HEK293T (cell line): ENCODE data around the gene ZKSCAN5.
A peak's percentile ranks its signal among the peaks of the same experiment; 100 is the strongest.

Source experiments
- CTCF ChIA-PET: fragments of 350-600 bp; formaldehyde crosslinking; extraction: SDS; loops from one replicate; lab custom pipeline; 2021; ENCODE audit warnings: antibody characterized with exemption, inconsistent platforms; lab: Yijun Ruan, JAX
- POLR2A ChIA-PET: fragments of 350-600 bp; formaldehyde crosslinking; extraction: SDS; loops from one replicate; lab custom pipeline; 2020; ENCODE audit warnings: antibody characterized with exemption, inconsistent platforms; lab: Yijun Ruan, JAX
- DNase-seq: peaks from one replicate; pipeline ENCODE4 v3.0.0; 2012; ENCODE audit warnings: mixed read lengths; ENCODE audit errors: extremely low spot score
- ARNT ChIP-seq: fragments of 450-650 bp; IDR thresholded peaks from 2 replicates; pipeline ENCODE4 v1.6.1; 2017; ENCODE audit warnings: mild to moderate bottlenecking
- BHLHE40 ChIP-seq: fragments of 450-650 bp; IDR thresholded peaks from 2 replicates; pipeline ENCODE4 v1.6.1; 2016; ENCODE audit warnings: mild to moderate bottlenecking, moderate library complexity, borderline replicate concordance
- CTBP1 ChIP-seq: fragments of 450-650 bp; IDR thresholded peaks from 2 replicates; pipeline ENCODE4 v1.6.1; 2016; ENCODE audit warnings: borderline replicate concordance
- ELF4 ChIP-seq: fragments of 450-650 bp; IDR thresholded peaks from 2 replicates; pipeline ENCODE4 v1.6.1; 2017; ENCODE audit warnings: antibody characterized with exemption
- FOXA1 ChIP-seq: fragments of 450-650 bp; IDR thresholded peaks from 2 replicates; pipeline ENCODE4 v1.6.1; 2016; ENCODE audit warnings: mild to moderate bottlenecking
- FOXK2 ChIP-seq: fragments of 450-650 bp; IDR thresholded peaks from 2 replicates; pipeline ENCODE4 v1.6.1; 2016; ENCODE audit warnings: mild to moderate bottlenecking
- FOXM1 ChIP-seq: fragments of 450-650 bp; IDR thresholded peaks from 2 replicates; pipeline ENCODE4 v1.6.1; 2017; ENCODE audit warnings: mild to moderate bottlenecking, borderline replicate concordance
- HDGF ChIP-seq: fragments of 450-650 bp; IDR thresholded peaks from 2 replicates; pipeline ENCODE4 v1.6.1; 2017; ENCODE audit warnings: antibody characterized with exemption, borderline replicate concordance
- L3MBTL2 ChIP-seq: fragments of 450-650 bp; conservative IDR thresholded peaks from 2 replicates; pipeline ENCODE4 v1.6.1; 2016; ENCODE audit warnings: mild to moderate bottlenecking
- LEF1 ChIP-seq: fragments of 450-650 bp; IDR thresholded peaks from 2 replicates; pipeline ENCODE4 v1.6.1; 2017; ENCODE audit warnings: mild to moderate bottlenecking, borderline replicate concordance
- NFRKB ChIP-seq: fragments of 450-650 bp; IDR thresholded peaks from 2 replicates; pipeline ENCODE4 v1.6.1; 2016; ENCODE audit warnings: mild to moderate bottlenecking, moderate library complexity
- SP1 ChIP-seq: fragments of 450-650 bp; IDR thresholded peaks from 2 replicates; pipeline ENCODE4 v1.6.1; 2017
- SUZ12 ChIP-seq: fragments of 450-650 bp; IDR thresholded peaks from 2 replicates; pipeline ENCODE4 v1.6.1; 2016; ENCODE audit warnings: mild to moderate bottlenecking
- TARDBP ChIP-seq: fragments of 450-650 bp; IDR thresholded peaks from 2 replicates; pipeline ENCODE4 v1.6.1; 2016
- ZNF384 ChIP-seq: fragments of 450-650 bp; IDR thresholded peaks from 2 replicates; pipeline ENCODE4 v1.6.1; 2016
- TF ChIP-seq, protein P1 (sequence below): fragments of 450-650 bp; IDR thresholded peaks from 2 replicates; pipeline ENCODE4 v1.6.1; 2016

ZKSCAN5 gene

DNA sequence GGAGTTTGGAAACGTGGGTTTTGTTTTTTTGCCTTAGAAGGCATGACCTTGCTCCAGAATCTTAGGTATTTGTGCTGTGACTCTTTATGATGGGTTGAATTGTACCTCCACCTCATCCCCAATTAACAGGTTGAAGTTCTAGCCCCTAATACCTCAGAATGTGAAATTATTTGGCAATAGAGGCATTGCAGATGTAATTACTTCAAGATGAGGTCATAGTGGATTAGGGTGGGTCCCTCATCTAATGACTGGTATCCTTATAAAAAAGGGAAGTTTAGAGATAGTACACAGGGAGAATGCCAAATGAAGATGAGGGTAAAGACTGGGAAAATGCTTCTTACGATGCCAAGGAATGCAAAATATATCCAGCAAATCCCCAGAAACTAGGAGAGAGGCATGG lies 50.5 kb downstream of the ZKSCAN5 start:
- ChIA-PET CTCF (no interaction called here), POLR2A (no interaction called here)
- TF ChIP-seq NFRKB, result no peak
- TF ChIP-seq HDGF, result no peak
- TF ChIP-seq, protein P1, sequence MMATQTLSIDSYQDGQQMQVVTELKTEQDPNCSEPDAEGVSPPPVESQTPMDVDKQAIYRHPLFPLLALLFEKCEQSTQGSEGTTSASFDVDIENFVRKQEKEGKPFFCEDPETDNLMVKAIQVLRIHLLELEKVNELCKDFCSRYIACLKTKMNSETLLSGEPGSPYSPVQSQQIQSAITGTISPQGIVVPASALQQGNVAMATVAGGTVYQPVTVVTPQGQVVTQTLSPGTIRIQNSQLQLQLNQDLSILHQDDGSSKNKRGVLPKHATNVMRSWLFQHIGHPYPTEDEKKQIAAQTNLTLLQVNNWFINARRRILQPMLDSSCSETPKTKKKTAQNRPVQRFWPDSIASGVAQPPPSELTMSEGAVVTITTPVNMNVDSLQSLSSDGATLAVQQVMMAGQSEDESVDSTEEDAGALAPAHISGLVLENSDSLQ, result no peak
- no peak for TF ChIP-seq TARDBP
- TF ChIP-seq FOXM1, result no peak
- TF ChIP-seq SP1, result no peak
- no peak for TF ChIP-seq ELF4
- TF ChIP-seq CTBP1, result no peak
- TF ChIP-seq FOXA1, result no peak
- no peak for TF ChIP-seq SUZ12
- TF ChIP-seq BHLHE40, result no peak
- TF ChIP-seq FOXK2, result no peak
- TF ChIP-seq L3MBTL2, result no peak
- TF ChIP-seq LEF1, result no peak
- TF ChIP-seq ZNF384, result no peak
- no peak for TF ChIP-seq ARNT
- no peak for DNase-seq

DNA sequence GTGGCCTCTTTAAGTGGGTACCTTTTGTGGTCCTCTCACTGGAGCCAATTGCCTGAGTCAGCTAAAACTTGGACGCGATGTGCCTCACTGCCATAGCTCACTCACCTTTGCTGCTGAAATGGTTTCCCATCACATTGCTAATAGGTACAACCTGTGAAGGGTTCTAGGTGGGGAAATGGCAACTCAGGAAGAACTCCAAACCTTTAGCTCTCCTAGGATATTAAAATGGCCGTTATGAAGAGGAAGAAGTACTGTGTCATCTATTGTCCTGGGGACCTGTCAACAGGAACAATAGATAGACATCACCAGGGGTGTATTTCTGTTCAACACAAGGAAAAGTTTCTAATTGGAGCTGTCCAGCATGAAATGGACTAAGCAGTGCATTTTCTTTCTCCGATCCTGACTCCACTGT lies 52.7 kb downstream of the ZKSCAN5 start:
- no peak for DNase-seq
- no peak for TF ChIP-seq FOXA1
- no peak for TF ChIP-seq L3MBTL2
- no peak for TF ChIP-seq HDGF
- TF ChIP-seq NFRKB, result no peak
- TF ChIP-seq ZNF384, result no peak
- TF ChIP-seq FOXM1, result no peak
- no peak for TF ChIP-seq SP1
- TF ChIP-seq SUZ12, result no peak
- TF ChIP-seq FOXK2, result no peak
- TF ChIP-seq BHLHE40, result no peak
- TF ChIP-seq CTBP1, result no peak
- no peak for TF ChIP-seq ARNT
- TF ChIP-seq TARDBP, result no peak
- TF ChIP-seq LEF1, result no peak
- CTCF ChIA-PET, result no interaction called here
- POLR2A ChIA-PET, result interaction anchor here (1.2 to 3.7 kb wide), 6 partner anchors 20 to 102 kb away, joined by 3 to 31 read pairs (median 10); partner anchors contain the start of genes ZKSCAN5, ZNF394 and ZSCAN25

DNA sequence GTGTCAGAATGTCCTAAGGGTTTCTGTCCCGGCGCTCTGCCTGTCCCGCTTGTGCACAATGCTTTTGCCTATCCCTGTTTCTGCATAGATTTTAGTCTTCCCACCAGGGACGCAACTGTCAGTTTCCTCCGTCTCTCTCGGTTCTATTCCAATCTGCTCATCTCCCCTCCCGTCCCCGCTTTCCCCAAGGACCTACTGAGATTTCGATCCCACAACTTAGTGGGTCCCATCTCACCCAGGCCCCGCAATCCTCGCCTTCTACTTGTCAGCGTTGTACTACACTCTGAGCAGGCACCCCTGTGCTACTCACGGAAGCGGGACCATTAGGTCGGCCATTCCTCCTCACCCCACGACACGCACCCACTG lies 53.5 kb downstream of the ZKSCAN5 start:
- no peak for DNase-seq
- CTCF ChIA-PET, result no interaction called here

DNA sequence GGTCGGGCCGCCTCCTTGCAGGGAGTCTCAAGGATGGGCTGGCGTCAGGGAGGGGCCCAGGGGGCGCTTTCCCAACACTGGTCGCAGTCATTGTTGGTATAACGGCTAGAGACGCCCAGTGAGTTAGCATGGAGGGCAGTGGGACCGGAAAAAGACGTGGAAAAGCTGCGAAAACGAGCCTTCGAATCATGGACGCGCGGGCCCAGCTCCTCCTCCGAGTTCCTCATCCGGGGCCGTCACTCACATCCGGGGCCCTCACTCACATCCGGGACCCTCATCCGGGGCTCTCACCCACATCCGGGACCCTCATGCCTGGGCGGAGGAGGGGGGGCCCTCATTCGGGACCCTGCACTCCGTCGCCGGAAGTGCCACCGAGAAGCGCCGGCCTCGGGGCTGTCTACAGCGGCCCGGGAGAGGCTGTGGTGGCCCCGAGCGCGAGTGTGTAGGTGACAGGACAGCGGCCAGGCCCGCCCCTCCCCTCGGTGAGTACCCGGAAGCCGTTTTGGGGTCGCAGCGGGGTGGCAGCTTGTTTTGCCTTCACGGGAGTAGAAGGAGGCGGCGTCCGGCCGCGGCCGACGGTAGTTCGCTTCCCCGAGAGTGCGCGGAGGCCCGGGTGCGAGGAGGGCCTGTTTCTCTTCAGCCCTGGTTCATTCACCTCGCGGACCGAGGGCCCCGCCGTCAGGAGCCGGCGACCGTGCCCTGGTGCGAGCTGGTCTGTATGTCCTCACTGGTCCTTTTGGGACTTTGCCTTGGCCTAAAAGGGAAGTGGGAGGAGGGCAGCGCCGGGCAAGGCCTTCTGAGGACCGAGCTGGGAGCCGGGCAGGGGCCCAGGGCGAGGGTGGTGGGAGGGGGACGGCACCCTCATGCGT lies 54.1 kb downstream of the ZKSCAN5 start, which contains the start of gene ZNF655:
Gene ZNF655 (plus strand): TSS at position 337 of the 869 bp plus-strand sequence. CDS start 1,918 bp downstream, outside the sequence.
- peak; percentile 93 for DNase-seq
- ChIA-PET POLR2A (interaction anchor here (0.6 to 3.7 kb wide), 22 partner anchors 8 to 361 kb away, joined by 3 to 31 read pairs (median 4); partner anchors contain the start of genes BUD31, PDAP1, TRIM4 and ZKSCAN5), CTCF (interaction anchor here (0.8 kb wide), 1 partner anchor 58 kb away, joined by 3 read pairs; no protein-coding TSS in a partner anchor)
- TF ChIP-seq L3MBTL2 (peak; percentile 70), ELF4 (peak; percentile 85), FOXM1 (no peak), CTBP1 (no peak), HDGF (0 out of 2 replicates have a peak, but pooled peaks have one; percentile 71), ZNF384 (no peak), TARDBP (no peak), LEF1 (no peak), NFRKB (peak; percentile 63; the same call in 1 of the 2 replicates), FOXA1 (no peak)
- TF ChIP-seq, protein P1, result peak; percentile 96

More for the DNA sequence above, 53.5 kb downstream of the ZKSCAN5 start:
- TF ChIP-seq ZNF384 (no peak), FOXA1 (no peak), LEF1 (no peak), ARNT (no peak), FOXK2 (no peak)
- TF ChIP-seq, protein P1, result no peak
- POLR2A ChIA-PET, result interaction anchor here (0.6 to 3.7 kb wide), 18 partner anchors 9 to 302 kb away, joined by 3 to 31 read pairs (median 6); partner anchors contain the start of genes BUD31, PDAP1, ZKSCAN5 and ZNF394

DNA sequence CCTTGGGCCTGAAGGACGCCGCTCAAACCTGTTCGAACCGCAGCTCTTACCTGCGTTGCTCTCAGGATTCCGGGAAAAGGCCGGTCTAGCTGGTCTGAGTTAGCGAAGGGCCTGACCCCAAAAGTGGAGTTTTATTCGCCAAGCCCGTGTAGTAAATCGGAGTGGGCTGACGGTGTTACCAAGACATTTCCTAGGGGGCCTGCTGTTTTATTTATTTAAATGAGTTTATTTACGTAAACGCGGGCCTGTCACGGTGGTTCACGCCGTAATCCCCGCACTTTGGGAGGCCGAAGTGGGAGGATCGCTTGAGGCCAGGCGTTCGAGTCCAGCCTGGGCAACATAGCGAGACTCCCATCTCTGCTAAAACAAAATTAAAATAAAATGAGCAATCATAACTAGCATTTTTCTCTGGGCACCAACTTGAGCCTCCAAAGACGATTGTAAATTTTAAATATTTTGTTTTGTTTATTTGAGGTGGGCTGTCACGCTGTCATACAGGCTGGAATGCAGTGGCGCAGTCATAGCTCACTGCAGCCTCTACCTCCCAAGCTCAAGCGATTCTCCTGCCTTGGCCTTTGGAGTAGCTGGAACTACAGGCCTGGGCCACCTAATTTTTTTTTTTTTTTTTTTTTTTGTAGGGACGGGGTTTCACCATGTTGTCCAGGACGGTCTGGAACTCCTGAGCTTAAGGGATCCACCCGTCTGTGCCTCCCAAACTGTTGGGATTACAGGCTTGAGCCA lies 54.9 kb downstream of the ZKSCAN5 start:
- CTCF ChIA-PET, result interaction anchor here (0.6 to 0.8 kb wide), 4 partner anchors 43 to 396 kb away, joined by 3 to 8 read pairs (median 4); no protein-coding TSS in a partner anchor

More for the DNA sequence above, 54.9 kb downstream of the ZKSCAN5 start:
- no peak for TF ChIP-seq FOXM1
- TF ChIP-seq HDGF, result no peak
- POLR2A ChIA-PET, result interaction anchor here (0.9 to 3.7 kb wide), 10 partner anchors 12 to 360 kb away, joined by 3 to 31 read pairs (median 6); partner anchors contain the start of genes BUD31, PDAP1, TRIM4 and ZNF394
- no peak for DNase-seq
